HL-60 (cell line): ENCODE results near the gene LRIT2.

ENCODE experiments used
- DNase-seq, 2 experiments: peaks; one replicate each; pipeline ENCODE4 v3.0.0-alpha.2; 2010 to 2020; ENCODE audit warnings: low read depth in 1 of 2, low spot score in 1 of 2
- H3K27ac ChIP-seq: fragments of 250-450 bp; sonication (Bioruptor Pico); replicated peaks from 2 replicates; pipeline ENCODE4 v1.5.1; 2020; ENCODE audit warnings: mild to moderate bottlenecking, moderate library complexity
- H3K27me3 ChIP-seq: fragments of 250-450 bp; sonication (Bioruptor Pico); 2 replicates; pipeline ENCODE4 v1.5.1; 2021; ENCODE audit warnings: mild to moderate bottlenecking, moderate library complexity; ENCODE audit not compliant: insufficient read depth, poor library complexity, severe bottlenecking
- H3K4me3 ChIP-seq: replicated peaks from 2 replicates; pipeline ENCODE4 v1.5.1; 2011; ENCODE audit warnings: mild to moderate bottlenecking, control low read depth, low read length; ENCODE audit not compliant: insufficient read depth
- GABPA ChIP-seq: IDR thresholded peaks from 2 replicates; pipeline ENCODE4 v1.6.1; 2012; ENCODE audit warnings: low read depth
- POLR2AphosphoS5 ChIP-seq: IDR thresholded peaks from 2 replicates; pipeline ENCODE4 v1.6.1; 2012; ENCODE audit warnings: low read depth
- SPI1 ChIP-seq: IDR thresholded peaks from 2 replicates; pipeline ENCODE4 v1.6.1; 2012; ENCODE audit warnings: low read depth, mild to moderate bottlenecking, borderline replicate concordance
- TF ChIP-seq, protein P1 (sequence below): IDR thresholded peaks from one replicate; pipeline ENCODE4 v1.5.1; 2011; ENCODE audit warnings: low read length, control low read depth, inconsistent platforms; ENCODE audit not compliant: insufficient read depth
- TF ChIP-seq, protein P2 (sequence below): IDR thresholded peaks from 2 replicates; pipeline ENCODE4 v1.6.1; 2012; ENCODE audit warnings: low read depth; ENCODE audit not compliant: insufficient replicate concordance

The LRIT2 gene

DNA sequence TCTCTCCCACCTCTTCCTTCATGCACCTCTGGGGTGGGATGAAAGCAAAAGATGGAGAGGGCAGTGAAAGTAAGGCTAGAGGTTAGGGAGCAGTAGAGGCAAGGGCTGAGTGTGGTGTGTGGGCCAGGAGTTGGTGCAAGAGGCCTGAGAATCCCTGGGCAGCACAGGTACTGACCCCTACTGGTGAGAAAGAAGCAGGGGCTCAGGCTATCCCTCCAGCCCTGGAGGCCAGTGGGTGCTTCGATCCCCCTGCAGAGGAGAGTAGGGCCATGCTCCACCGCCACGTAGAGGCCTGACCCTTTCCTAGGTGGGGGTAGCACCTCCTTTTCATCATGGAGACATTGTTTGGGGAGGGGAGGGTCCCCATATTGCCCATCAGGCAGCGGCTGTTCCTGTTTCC is 21.2 kb downstream of the LRIT2 start:
- TF ChIP-seq, protein P1, sequence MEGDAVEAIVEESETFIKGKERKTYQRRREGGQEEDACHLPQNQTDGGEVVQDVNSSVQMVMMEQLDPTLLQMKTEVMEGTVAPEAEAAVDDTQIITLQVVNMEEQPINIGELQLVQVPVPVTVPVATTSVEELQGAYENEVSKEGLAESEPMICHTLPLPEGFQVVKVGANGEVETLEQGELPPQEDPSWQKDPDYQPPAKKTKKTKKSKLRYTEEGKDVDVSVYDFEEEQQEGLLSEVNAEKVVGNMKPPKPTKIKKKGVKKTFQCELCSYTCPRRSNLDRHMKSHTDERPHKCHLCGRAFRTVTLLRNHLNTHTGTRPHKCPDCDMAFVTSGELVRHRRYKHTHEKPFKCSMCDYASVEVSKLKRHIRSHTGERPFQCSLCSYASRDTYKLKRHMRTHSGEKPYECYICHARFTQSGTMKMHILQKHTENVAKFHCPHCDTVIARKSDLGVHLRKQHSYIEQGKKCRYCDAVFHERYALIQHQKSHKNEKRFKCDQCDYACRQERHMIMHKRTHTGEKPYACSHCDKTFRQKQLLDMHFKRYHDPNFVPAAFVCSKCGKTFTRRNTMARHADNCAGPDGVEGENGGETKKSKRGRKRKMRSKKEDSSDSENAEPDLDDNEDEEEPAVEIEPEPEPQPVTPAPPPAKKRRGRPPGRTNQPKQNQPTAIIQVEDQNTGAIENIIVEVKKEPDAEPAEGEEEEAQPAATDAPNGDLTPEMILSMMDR, result peak; percentile 41
- TF ChIP-seq GABPA, result no peak
- TF ChIP-seq, protein P2, sequence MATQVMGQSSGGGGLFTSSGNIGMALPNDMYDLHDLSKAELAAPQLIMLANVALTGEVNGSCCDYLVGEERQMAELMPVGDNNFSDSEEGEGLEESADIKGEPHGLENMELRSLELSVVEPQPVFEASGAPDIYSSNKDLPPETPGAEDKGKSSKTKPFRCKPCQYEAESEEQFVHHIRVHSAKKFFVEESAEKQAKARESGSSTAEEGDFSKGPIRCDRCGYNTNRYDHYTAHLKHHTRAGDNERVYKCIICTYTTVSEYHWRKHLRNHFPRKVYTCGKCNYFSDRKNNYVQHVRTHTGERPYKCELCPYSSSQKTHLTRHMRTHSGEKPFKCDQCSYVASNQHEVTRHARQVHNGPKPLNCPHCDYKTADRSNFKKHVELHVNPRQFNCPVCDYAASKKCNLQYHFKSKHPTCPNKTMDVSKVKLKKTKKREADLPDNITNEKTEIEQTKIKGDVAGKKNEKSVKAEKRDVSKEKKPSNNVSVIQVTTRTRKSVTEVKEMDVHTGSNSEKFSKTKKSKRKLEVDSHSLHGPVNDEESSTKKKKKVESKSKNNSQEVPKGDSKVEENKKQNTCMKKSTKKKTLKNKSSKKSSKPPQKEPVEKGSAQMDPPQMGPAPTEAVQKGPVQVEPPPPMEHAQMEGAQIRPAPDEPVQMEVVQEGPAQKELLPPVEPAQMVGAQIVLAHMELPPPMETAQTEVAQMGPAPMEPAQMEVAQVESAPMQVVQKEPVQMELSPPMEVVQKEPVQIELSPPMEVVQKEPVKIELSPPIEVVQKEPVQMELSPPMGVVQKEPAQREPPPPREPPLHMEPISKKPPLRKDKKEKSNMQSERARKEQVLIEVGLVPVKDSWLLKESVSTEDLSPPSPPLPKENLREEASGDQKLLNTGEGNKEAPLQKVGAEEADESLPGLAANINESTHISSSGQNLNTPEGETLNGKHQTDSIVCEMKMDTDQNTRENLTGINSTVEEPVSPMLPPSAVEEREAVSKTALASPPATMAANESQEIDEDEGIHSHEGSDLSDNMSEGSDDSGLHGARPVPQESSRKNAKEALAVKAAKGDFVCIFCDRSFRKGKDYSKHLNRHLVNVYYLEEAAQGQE, result no peak
- H3K4me3 ChIP-seq, result no peak overlapping the region

DNA sequence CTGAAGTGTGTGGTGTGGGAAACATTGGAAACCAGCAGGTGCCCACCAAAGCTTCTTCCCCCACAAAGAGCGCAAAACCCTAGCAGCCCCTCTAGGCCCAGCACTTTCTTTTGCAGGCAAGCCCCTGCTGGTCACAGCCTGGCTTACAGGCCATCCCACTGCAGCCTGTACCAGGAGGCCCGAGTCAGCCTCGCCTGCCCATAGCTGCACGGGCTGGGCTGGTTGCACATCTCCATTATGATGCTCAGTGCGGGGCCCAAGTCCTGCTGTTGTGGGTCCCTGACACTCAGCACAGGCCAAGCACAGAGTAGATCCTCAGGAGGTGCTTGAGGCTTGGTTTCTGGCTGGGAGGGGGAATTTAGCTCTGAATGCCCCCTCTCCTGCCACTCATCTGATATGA is 23.0 kb downstream of the LRIT2 start:
- no peak for DNase-seq
- H3K27me3 ChIP-seq, result peaks cover 4% of the 10 kb centered on the region
- TF ChIP-seq POLR2AphosphoS5 (no peak), GABPA (no peak), SPI1 (no peak)
- TF ChIP-seq, protein P1, result no peak
- TF ChIP-seq, protein P2, result no peak
- no peak overlapping the region for H3K27ac ChIP-seq
- no peak overlapping the region for H3K4me3 ChIP-seq

More for the DNA sequence above, 21.2 kb downstream of the LRIT2 start:
- DNase-seq, result peak in 1 of 2 experiments; percentile 10
- no peaks in the 10 kb centered on the region for H3K27me3 ChIP-seq
- H3K27ac ChIP-seq, result no peak overlapping the region

DNA sequence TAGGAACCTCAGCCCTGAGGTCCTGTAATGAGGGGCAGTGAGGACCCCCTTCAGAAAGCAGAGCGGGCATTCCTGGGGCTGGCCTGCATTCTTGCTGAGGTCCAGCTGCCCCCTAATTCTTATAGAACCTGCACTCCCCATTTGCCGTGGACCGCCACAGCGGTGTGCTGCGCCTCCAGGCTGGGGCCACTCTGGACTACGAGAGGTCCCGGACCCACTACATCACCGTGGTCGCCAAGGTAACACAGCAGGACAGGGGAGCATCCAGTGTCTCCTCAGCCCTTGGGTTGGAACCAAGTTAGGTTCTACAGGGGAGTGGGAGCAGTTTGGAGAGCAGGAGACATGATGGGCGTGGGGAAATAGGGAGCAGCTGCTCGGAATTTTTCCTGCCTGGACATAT is 23.7 kb downstream of the LRIT2 start:
- Histone ChIP-seq H3K27ac (no peak overlapping the region), H3K4me3 (no peak overlapping the region), H3K27me3 (peaks cover 4% of the 10 kb centered on the region)
- no peak for TF ChIP-seq SPI1
- TF ChIP-seq, protein P1, result no peak
- TF ChIP-seq, protein P2, result no peak
- DNase-seq, result no peak
